DOHH2 (cell line): ENCODE data around the gene JCHAIN.

Experiments
- H3F3A ChIP-seq: fragments of 200-600 bp; sonication (generic), shearing (Covaris generic); 2 replicates; pipeline ENCODE4 v1.6.0; 2016; ENCODE audit warnings: antibody characterized with exemption, mild to moderate bottlenecking; ENCODE audit not compliant: control insufficient read depth, insufficient read depth
- H3K27ac ChIP-seq: fragments of 200-600 bp; sonication (generic); 2 replicates; pipeline ENCODE4 v1.5.1; 2014; ENCODE audit warnings: low read depth, mild to moderate bottlenecking, low read length, moderate library complexity
- H3K27me3 ChIP-seq: fragments of 200-600 bp; sonication (generic); 2 replicates; pipeline ENCODE4 v1.6.1; 2014; ENCODE audit warnings: mild to moderate bottlenecking, low read length, mixed read lengths; ENCODE audit not compliant: control insufficient read depth
- H3K36me3 ChIP-seq: fragments of 200-600 bp; sonication (generic); 2 replicates; pipeline ENCODE4 v1.6.1; 2014; ENCODE audit warnings: mild to moderate bottlenecking, low read length, moderate library complexity, mixed read lengths; ENCODE audit not compliant: control insufficient read depth
- H3K4me1 ChIP-seq: fragments of 200-600 bp; sonication (generic); 2 replicates; pipeline ENCODE4 v1.6.1; 2014; ENCODE audit warnings: mild to moderate bottlenecking, low read length, mixed read lengths; ENCODE audit not compliant: control insufficient read depth
- H3K4me2 ChIP-seq: fragments of 200-600 bp; sonication (generic); 2 replicates; pipeline ENCODE4 v1.6.0; 2014; ENCODE audit warnings: mild to moderate bottlenecking, low read length, moderate library complexity
- H3K4me3 ChIP-seq: fragments of 200-600 bp; sonication (generic); 2 replicates; pipeline ENCODE4 v1.5.1; 2014; ENCODE audit warnings: mild to moderate bottlenecking, low read length, mixed read lengths
- H3K79me2 ChIP-seq: fragments of 200-600 bp; sonication (generic); 2 replicates; pipeline ENCODE4 v1.6.1; 2014; ENCODE audit warnings: mild to moderate bottlenecking, low read length, mixed read lengths; ENCODE audit not compliant: control insufficient read depth
- H3K9me2 ChIP-seq: fragments of 200-600 bp; sonication (generic); replicated peaks from 2 replicates; pipeline ENCODE4 v1.6.1; 2014; ENCODE audit warnings: mild to moderate bottlenecking, low read length, mixed read lengths; ENCODE audit not compliant: control insufficient read depth
- H3K9me3 ChIP-seq: fragments of 200-600 bp; sonication (generic); 2 replicates; pipeline ENCODE4 v1.6.1; 2014; ENCODE audit warnings: antibody characterized with exemption, low read length, mixed read lengths; ENCODE audit not compliant: control insufficient read depth, insufficient read depth
- H4K20me1 ChIP-seq: fragments of 200-600 bp; sonication (generic); 2 replicates; pipeline ENCODE4 v1.6.0; 2014; ENCODE audit warnings: low read depth, mild to moderate bottlenecking, antibody characterized with exemption, low read length, moderate library complexity; ENCODE audit not compliant: control insufficient read depth, insufficient read depth
- EZH2phosphoT487 ChIP-seq: fragments of 200-600 bp; sonication (generic); IDR thresholded peaks from 2 replicates; pipeline ENCODE4 v1.6.1; 2017; ENCODE audit warnings: borderline replicate concordance, mild to moderate bottlenecking, antibody characterized with exemption, low read length, moderate library complexity, mixed read lengths
- TF ChIP-seq, protein P1 (sequence below): fragments of 200-600 bp; sonication (generic); IDR thresholded peaks from one replicate; pipeline ENCODE4 v1.5.1; 2014; ENCODE audit warnings: antibody characterized with exemption, mild to moderate bottlenecking, low read depth, low read length; ENCODE audit not compliant: poor library complexity, severe bottlenecking

JCHAIN gene

GRCh38 chr4:70637239-70637913 lies 28.9 kb downstream of the JCHAIN start:
- Histone ChIP-seq H3K4me2 (no peak overlapping the region; the same call in 1 of the 2 replicates), H3F3A (0 out of 2 replicates have a peak, but pooled peaks cover 2% of the 10 kb centered on the region)

DNA sequence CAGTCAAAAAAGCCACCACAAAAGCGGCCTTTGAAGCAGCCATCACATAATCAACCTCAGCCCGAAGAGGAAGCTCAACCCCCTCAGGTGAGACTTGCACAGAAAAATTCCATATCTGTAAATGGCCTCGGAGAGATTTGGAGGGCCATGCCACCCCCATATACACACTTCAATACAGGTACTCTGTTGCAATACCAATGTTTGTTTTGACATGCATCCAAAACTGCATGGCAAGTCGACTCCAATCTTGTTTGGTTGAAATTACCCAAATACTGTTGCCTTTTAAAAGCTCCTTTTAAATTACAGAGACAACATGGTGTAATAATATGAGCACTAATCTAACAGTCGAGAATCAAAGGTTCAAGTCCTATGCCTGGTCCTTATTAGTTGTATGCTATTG lies 31.8 kb downstream of the JCHAIN start:
- no peaks in the 10 kb centered on the region for H3K9me2 ChIP-seq
- peaks cover 24% of the 10 kb centered on the region for H3K4me1 ChIP-seq
- no peak overlapping the region for H3K4me2 ChIP-seq
- H4K20me1 ChIP-seq = no peaks in the 10 kb centered on the region
- H3F3A ChIP-seq = 0 out of 2 replicates have a peak, but pooled peaks cover 2% of the 10 kb centered on the region
- no peaks in the 10 kb centered on the region for H3K36me3 ChIP-seq
- no peaks in the 10 kb centered on the region for H3K79me2 ChIP-seq
- no peaks in the 10 kb centered on the region for H3K9me3 ChIP-seq
- H3K27me3 ChIP-seq = no peaks in the 10 kb centered on the region
- H3K4me3 ChIP-seq = no peak overlapping the region
- H3K27ac ChIP-seq = no peak overlapping the region
- TF ChIP-seq EZH2phosphoT487 = no peak

More at GRCh38 chr4:70637239-70637913, 28.9 kb downstream of the JCHAIN start:
- no peak overlapping the region for H3K27ac ChIP-seq
- H3K4me3 ChIP-seq = no peak overlapping the region
- H3K9me2 ChIP-seq = no peaks in the 10 kb centered on the region
- TF ChIP-seq, protein P1, sequence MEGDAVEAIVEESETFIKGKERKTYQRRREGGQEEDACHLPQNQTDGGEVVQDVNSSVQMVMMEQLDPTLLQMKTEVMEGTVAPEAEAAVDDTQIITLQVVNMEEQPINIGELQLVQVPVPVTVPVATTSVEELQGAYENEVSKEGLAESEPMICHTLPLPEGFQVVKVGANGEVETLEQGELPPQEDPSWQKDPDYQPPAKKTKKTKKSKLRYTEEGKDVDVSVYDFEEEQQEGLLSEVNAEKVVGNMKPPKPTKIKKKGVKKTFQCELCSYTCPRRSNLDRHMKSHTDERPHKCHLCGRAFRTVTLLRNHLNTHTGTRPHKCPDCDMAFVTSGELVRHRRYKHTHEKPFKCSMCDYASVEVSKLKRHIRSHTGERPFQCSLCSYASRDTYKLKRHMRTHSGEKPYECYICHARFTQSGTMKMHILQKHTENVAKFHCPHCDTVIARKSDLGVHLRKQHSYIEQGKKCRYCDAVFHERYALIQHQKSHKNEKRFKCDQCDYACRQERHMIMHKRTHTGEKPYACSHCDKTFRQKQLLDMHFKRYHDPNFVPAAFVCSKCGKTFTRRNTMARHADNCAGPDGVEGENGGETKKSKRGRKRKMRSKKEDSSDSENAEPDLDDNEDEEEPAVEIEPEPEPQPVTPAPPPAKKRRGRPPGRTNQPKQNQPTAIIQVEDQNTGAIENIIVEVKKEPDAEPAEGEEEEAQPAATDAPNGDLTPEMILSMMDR = no peak
- no peak for TF ChIP-seq EZH2phosphoT487
- no peaks in the 10 kb centered on the region for H3K27me3 ChIP-seq
- H4K20me1 ChIP-seq = no peaks in the 10 kb centered on the region
- H3K9me3 ChIP-seq = no peaks in the 10 kb centered on the region
- peaks cover 15% of the 10 kb centered on the region for H3K4me1 ChIP-seq
- no peaks in the 10 kb centered on the region for H3K36me3 ChIP-seq
- H3K79me2 ChIP-seq = no peaks in the 10 kb centered on the region

- H4K20me1 ChIP-seq = no peaks in the 10 kb centered on the region
- H3K36me3 ChIP-seq = no peaks in the 10 kb centered on the region
- peaks cover 23% of the 10 kb centered on the region for H3K4me1 ChIP-seq
- H3F3A ChIP-seq = 0 out of 2 replicates have a peak, but pooled peaks cover 2% of the 10 kb centered on the region
- no peaks in the 10 kb centered on the region for H3K27me3 ChIP-seq
- no peaks in the 10 kb centered on the region for H3K9me2 ChIP-seq
- no peak overlapping the region for H3K4me3 ChIP-seq
- H3K79me2 ChIP-seq = no peaks in the 10 kb centered on the region
- H3K4me2 ChIP-seq = no peak overlapping the region
- TF ChIP-seq EZH2phosphoT487 = no peak
- TF ChIP-seq, protein P1 = no peak
- H3K9me3 ChIP-seq = no peaks in the 10 kb centered on the region
- H3K27ac ChIP-seq = no peak overlapping the region
Measured at GRCh38 chr4:70632028-70632427, 34.3 kb downstream of the JCHAIN start.

GRCh38 chr4:70630162-70630561 lies 36.1 kb downstream of the JCHAIN start:
- H3K27me3 ChIP-seq = no peaks in the 10 kb centered on the region
- no peak for TF ChIP-seq EZH2phosphoT487
- no peak overlapping the region for H3K4me3 ChIP-seq
- no peaks in the 10 kb centered on the region for H3K36me3 ChIP-seq
- no peaks in the 10 kb centered on the region for H3K9me2 ChIP-seq
- peaks cover 28% of the 10 kb centered on the region for H3K4me1 ChIP-seq
- 0 out of 2 replicates have a peak, but pooled peaks cover 2% of the 10 kb centered on the region for H3F3A ChIP-seq
- H3K27ac ChIP-seq = no peak overlapping the region
- H3K79me2 ChIP-seq = no peaks in the 10 kb centered on the region
- H4K20me1 ChIP-seq = no peaks in the 10 kb centered on the region
- H3K4me2 ChIP-seq = no peak overlapping the region; the same call in 1 of the 2 replicates
- H3K9me3 ChIP-seq = no peaks in the 10 kb centered on the region
